MCF 10A (cell line): ENCODE data around the gene SHANK1. TPM values are rescaled to one million over a fixed set of nuclear protein-coding genes. Genes with fewer than 3 reads are reported as not detected.

Experiments used
- BruUV-seq: library from RNA; stranded (reverse); fragments of 400-500 nt; replicated peaks from 2 replicates; lab custom pipeline; 2021; lab: Mats Ljungman, UMichigan
- CTCF ChIA-PET: fragments of 300-600 bp; sonication (Branson Sonifier 250); formaldehyde crosslinking; extraction: SDS; loops from one replicate; lab custom pipeline; 2021; ENCODE audit warnings: antibody characterized with exemption, inconsistent platforms; lab: Yijun Ruan, JAX
- POLR2A ChIA-PET: fragments of 300-600, 350-650 bp; sonication (Branson Sonifier 250); formaldehyde crosslinking; extraction: SDS; loops from one replicate; lab custom pipeline; 2020; ENCODE audit warnings: antibody characterized with exemption, inconsistent platforms; lab: Yijun Ruan, JAX
- DNase-seq: peaks from one replicate; pipeline ENCODE4 v3.0.0-alpha.2; 2018; ENCODE audit not compliant: unreplicated experiment
- H3K27ac Mint-ChIP-seq: one replicate; pipeline ENCODE4 v1.8.0; 2022; ENCODE audit warnings: mild to moderate bottlenecking, low read depth, mixed read lengths; ENCODE audit not compliant: unreplicated experiment
- H3K27me3 Mint-ChIP-seq: one replicate; pipeline ENCODE4 v1.8.0; 2022; ENCODE audit warnings: mixed read lengths; ENCODE audit not compliant: insufficient read depth, unreplicated experiment
- H3K36me3 Mint-ChIP-seq: one replicate; pipeline ENCODE4 v1.8.0; 2022; ENCODE audit warnings: mild to moderate bottlenecking, moderate library complexity, mixed read lengths; ENCODE audit not compliant: insufficient read depth, unreplicated experiment
- H3K4me1 Mint-ChIP-seq: one replicate; pipeline ENCODE4 v1.8.0; 2022; ENCODE audit warnings: mixed read lengths; ENCODE audit not compliant: insufficient read depth, unreplicated experiment
- H3K4me3 Mint-ChIP-seq: one replicate; pipeline ENCODE4 v1.8.0; 2022; ENCODE audit warnings: mild to moderate bottlenecking, moderate library complexity, mixed read lengths; ENCODE audit not compliant: unreplicated experiment
- H3K9me3 Mint-ChIP-seq: one replicate; pipeline ENCODE4 v1.8.0; 2022; ENCODE audit warnings: mixed read lengths; ENCODE audit not compliant: unreplicated experiment
- CTCF ChIP-seq: fragments of 200-600 bp; IDR thresholded peaks from one replicate; pipeline ENCODE4 v1.8.0; 2022; ENCODE audit warnings: antibody characterized with exemption, mild to moderate bottlenecking; ENCODE audit not compliant: unreplicated experiment
- intact Hi-C: fragments of 100-400 bp; cut with micrococcal nuclease; formaldehyde crosslinking; loops from 2 replicates; pipeline ENCODE4 v1.14.1; 2022
- total RNA-seq: library from RNA; stranded (reverse); gene quantifications from 2 replicates; pipeline ENCODE4 v1.2.3, GENCODE V29; 2022

The SHANK1 gene
- total RNA-seq, 1 experiment from 2014 or later: 0.44 TPM

- Mint-ChIP-seq H3K36me3 (no peaks in the 10 kb centered on the region), H3K4me1 (peaks cover 5% of the 10 kb centered on the region), H3K9me3 (peaks cover 4% of the 10 kb centered on the region), H3K27me3 (peaks cover 40% of the 10 kb centered on the region), H3K27ac (no peak overlapping the region), H3K4me3 (no peak overlapping the region)
- BruUV-seq: no TSS peak
- no peak for TF ChIP-seq CTCF
- no peak for DNase-seq
- intact Hi-C loops: loop anchor here (2.0 kb wide), 1 partner anchor 219 kb away; no protein-coding TSS in a partner anchor
- POLR2A ChIA-PET: no interaction called here
- CTCF ChIA-PET: interaction anchor here (0.6 to 1.6 kb wide), 8 partner anchors 8 to 388 kb away, joined by 3 to 9 read pairs (median 4); no protein-coding TSS in a partner anchor
These were observed 15.4 kb downstream of the SHANK1 start for GRCh38 chr19:50703915-50704796.

DNA sequence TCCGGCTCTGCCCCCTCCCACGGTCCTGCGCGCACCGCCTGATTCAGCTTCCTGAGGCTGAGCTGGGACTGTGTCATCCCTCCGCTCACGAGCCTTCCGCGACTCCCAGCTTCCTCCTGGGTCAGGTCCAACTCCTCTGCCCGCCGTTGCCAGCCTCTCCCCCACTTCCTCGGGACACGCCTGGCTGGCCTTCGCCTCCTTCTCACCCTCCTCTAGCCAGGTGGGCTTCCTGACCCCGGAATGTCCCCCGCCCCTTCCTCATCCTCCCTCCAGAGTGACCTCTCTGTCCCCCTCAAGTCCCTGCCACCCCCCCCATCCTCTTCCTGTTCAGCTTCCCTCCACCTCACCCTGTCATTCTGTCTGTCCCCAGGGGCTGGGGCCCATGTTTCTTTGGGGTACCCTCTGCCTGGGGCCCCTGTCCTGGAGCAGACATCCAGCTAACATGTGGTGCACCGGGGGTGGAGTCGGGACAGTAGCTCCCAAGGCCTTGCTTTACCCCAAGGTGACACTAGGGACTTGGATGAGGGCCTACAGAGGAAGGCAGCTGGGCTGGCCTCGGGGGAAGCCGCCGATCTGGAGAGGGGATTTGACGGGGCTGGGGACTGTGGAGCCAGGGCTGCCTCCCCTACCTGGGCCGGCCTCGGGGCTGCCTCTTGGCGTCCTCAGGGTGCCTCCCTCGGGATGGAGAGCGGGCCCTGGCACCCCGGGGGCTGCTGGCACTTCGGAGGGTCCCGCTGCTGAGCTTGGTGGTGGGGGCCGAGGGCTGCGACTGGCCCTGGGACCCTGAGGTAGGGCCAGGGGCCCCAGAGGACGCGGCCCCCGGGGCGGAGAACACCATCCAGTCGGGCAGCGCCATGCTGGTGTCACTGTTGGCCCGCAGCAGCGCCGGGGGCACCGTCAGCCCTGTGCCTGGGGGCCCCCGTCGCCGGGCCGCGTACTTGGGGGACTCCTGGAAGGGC lies 16.5 kb downstream of the SHANK1 start:
- Mint-ChIP-seq H3K9me3 (peaks cover 8% of the 10 kb centered on the region), H3K27ac (no peak overlapping the region), H3K4me3 (no peak overlapping the region), H3K4me1 (peaks cover 5% of the 10 kb centered on the region), H3K36me3 (no peaks in the 10 kb centered on the region), H3K27me3 (peaks cover 48% of the 10 kb centered on the region)
- DNase-seq: no peak
- TF ChIP-seq CTCF: no peak
- CTCF ChIA-PET: interaction anchor here (0.6 to 1.6 kb wide), 4 partner anchors 9 to 288 kb away, joined by 3 to 9 read pairs (median 4); no protein-coding TSS in a partner anchor
- POLR2A ChIA-PET: no interaction called here
- BruUV-seq: no TSS peak
- intact Hi-C loops: no loop called here

- TF ChIP-seq CTCF: no peak
- no peaks in the 10 kb centered on the region for H3K36me3 Mint-ChIP-seq
- H3K9me3 Mint-ChIP-seq: peaks cover 8% of the 10 kb centered on the region
- DNase-seq: no peak
- ChIA-PET CTCF (no interaction called here), POLR2A (no interaction called here)
- no TSS peak for BruUV-seq
- H3K4me1 Mint-ChIP-seq: peaks cover 5% of the 10 kb centered on the region
- no peak overlapping the region for H3K4me3 Mint-ChIP-seq
- H3K27me3 Mint-ChIP-seq: peaks cover 48% of the 10 kb centered on the region
- intact Hi-C loops: no loop called here
- no peak overlapping the region for H3K27ac Mint-ChIP-seq
These were observed 17.3 kb downstream of the SHANK1 start for GRCh38 chr19:50702158-50702870.
